Activated naive CD8-positive, alpha-beta T cell treated with anti-CD3 and anti-CD28 coated beads, Interleukin-2, amount 50 U/mL, for 24 hours (primary cell): Measurements from ENCODE around the gene FLT1.

ENCODE experiments used
- ATAC-seq: fragments of 150-1000 bp; cut with Tn5 transposase; one replicate; pipeline ENCODE4 v1.10.0; 2021
- DNase-seq: peaks from one replicate; pipeline ENCODE4 v3.0.0; 2021
- H3K27ac Mint-ChIP-seq: one replicate; pipeline ENCODE4 v1.8.0; 2021; ENCODE audit warnings: mild to moderate bottlenecking, mixed read lengths
- H3K27me3 Mint-ChIP-seq: one replicate; pipeline ENCODE4 v1.8.0; 2021; ENCODE audit warnings: mixed read lengths
- H3K36me3 Mint-ChIP-seq: one replicate; pipeline ENCODE4 v1.8.0; 2021; ENCODE audit warnings: low read depth, mixed read lengths
- H3K4me1 Mint-ChIP-seq: one replicate; pipeline ENCODE4 v1.8.0; 2021; ENCODE audit warnings: mixed read lengths
- H3K4me3 Mint-ChIP-seq: one replicate; pipeline ENCODE4 v1.8.0; 2021; ENCODE audit warnings: mild to moderate bottlenecking, moderate library complexity, mixed read lengths
- H3K9me3 Mint-ChIP-seq: one replicate; pipeline ENCODE4 v1.8.0; 2021; ENCODE audit warnings: mixed read lengths

The FLT1 gene

GRCh38 chr13:28533125-28533436 is 38.2 kb upstream of the FLT1 start:
- no peak for DNase-seq
- peaks cover 35% of the 10 kb centered on the region for H3K27me3 Mint-ChIP-seq

GRCh38 chr13:28532388-28533124 is 37.6 kb upstream of the FLT1 start:
- H3K27me3 Mint-ChIP-seq = peaks cover 39% of the 10 kb centered on the region
- H3K4me1 Mint-ChIP-seq = peaks cover 4% of the 10 kb centered on the region
- no peak overlapping the region for H3K27ac Mint-ChIP-seq
- DNase-seq = peak; percentile 25
- peak overlapping the region; percentile 59 for H3K4me3 Mint-ChIP-seq
- H3K9me3 Mint-ChIP-seq = no peaks in the 10 kb centered on the region
- no peaks in the 10 kb centered on the region for H3K36me3 Mint-ChIP-seq
- ATAC-seq = peak; percentile 38

More at GRCh38 chr13:28533125-28533436, 38.2 kb upstream of the FLT1 start:
- Mint-ChIP-seq H3K36me3 (no peaks in the 10 kb centered on the region), H3K4me1 (peaks cover 4% of the 10 kb centered on the region), H3K4me3 (peak overlapping the region; percentile 59), H3K9me3 (no peaks in the 10 kb centered on the region), H3K27ac (no peak overlapping the region)
- ATAC-seq = no peak

GRCh38 chr13:28531845-28532387 is 37.0 kb upstream of the FLT1 start:
- no peak overlapping the region for H3K27ac Mint-ChIP-seq
- H3K9me3 Mint-ChIP-seq = no peaks in the 10 kb centered on the region
- no peak overlapping the region for H3K4me3 Mint-ChIP-seq
- H3K4me1 Mint-ChIP-seq = peaks cover 4% of the 10 kb centered on the region
- no peaks in the 10 kb centered on the region for H3K36me3 Mint-ChIP-seq
- ATAC-seq (no peak), DNase-seq (no peak)
- H3K27me3 Mint-ChIP-seq = peaks cover 35% of the 10 kb centered on the region

GRCh38 chr13:28531077-28531844 is 36.3 kb upstream of the FLT1 start:
- H3K36me3 Mint-ChIP-seq = no peaks in the 10 kb centered on the region
- H3K27me3 Mint-ChIP-seq = peaks cover 34% of the 10 kb centered on the region
- H3K9me3 Mint-ChIP-seq = no peaks in the 10 kb centered on the region
- H3K4me1 Mint-ChIP-seq = peaks cover 4% of the 10 kb centered on the region
- ATAC-seq (no peak), DNase-seq (no peak)
- no peak overlapping the region for H3K4me3 Mint-ChIP-seq
- no peak overlapping the region for H3K27ac Mint-ChIP-seq

GRCh38 chr13:28530729-28531076 is 35.8 kb upstream of the FLT1 start:
- peaks cover 34% of the 10 kb centered on the region for H3K27me3 Mint-ChIP-seq
- H3K27ac Mint-ChIP-seq = no peak overlapping the region
- H3K36me3 Mint-ChIP-seq = no peaks in the 10 kb centered on the region
- no peak for ATAC-seq
- H3K9me3 Mint-ChIP-seq = no peaks in the 10 kb centered on the region
- peaks cover 4% of the 10 kb centered on the region for H3K4me1 Mint-ChIP-seq
- H3K4me3 Mint-ChIP-seq = no peak overlapping the region
- no peak for DNase-seq

- no peak overlapping the region for H3K4me3 Mint-ChIP-seq
- H3K27ac Mint-ChIP-seq = no peak overlapping the region
- peaks cover 38% of the 10 kb centered on the region for H3K27me3 Mint-ChIP-seq
- no peaks in the 10 kb centered on the region for H3K36me3 Mint-ChIP-seq
- DNase-seq = no peak
- no peaks in the 10 kb centered on the region for H3K9me3 Mint-ChIP-seq
- peaks cover 8% of the 10 kb centered on the region for H3K4me1 Mint-ChIP-seq
- no peak for ATAC-seq
Measured at GRCh38 chr13:28529836-28530235, 34.9 kb upstream of the FLT1 start.

GRCh38 chr13:28528848-28529247 is 33.9 kb upstream of the FLT1 start:
- Mint-ChIP-seq H3K36me3 (no peaks in the 10 kb centered on the region), H3K27me3 (peaks cover 35% of the 10 kb centered on the region), H3K27ac (no peak overlapping the region), H3K9me3 (no peaks in the 10 kb centered on the region), H3K4me3 (no peak overlapping the region), H3K4me1 (peaks cover 16% of the 10 kb centered on the region)
- ATAC-seq = no peak
- no peak for DNase-seq

- no peak overlapping the region for H3K27ac Mint-ChIP-seq
- peaks cover 30% of the 10 kb centered on the region for H3K27me3 Mint-ChIP-seq
Measured at GRCh38 chr13:28528388-28528787, 33.5 kb upstream of the FLT1 start.

GRCh38 chr13:28527629-28528028 is 32.7 kb upstream of the FLT1 start:
- no peaks in the 10 kb centered on the region for H3K36me3 Mint-ChIP-seq
- peaks cover 20% of the 10 kb centered on the region for H3K4me1 Mint-ChIP-seq
- H3K9me3 Mint-ChIP-seq = no peaks in the 10 kb centered on the region
- H3K4me3 Mint-ChIP-seq = no peak overlapping the region
- ATAC-seq (no peak), DNase-seq (no peak)
- peaks cover 24% of the 10 kb centered on the region for H3K27me3 Mint-ChIP-seq
- no peak overlapping the region for H3K27ac Mint-ChIP-seq

More at GRCh38 chr13:28528388-28528787, 33.5 kb upstream of the FLT1 start:
- Mint-ChIP-seq H3K36me3 (no peaks in the 10 kb centered on the region), H3K4me1 (peaks cover 17% of the 10 kb centered on the region), H3K4me3 (no peak overlapping the region), H3K9me3 (no peaks in the 10 kb centered on the region)
- ATAC-seq (no peak), DNase-seq (no peak)

GRCh38 chr13:28526876-28527275 is 31.9 kb upstream of the FLT1 start:
- H3K36me3 Mint-ChIP-seq = no peaks in the 10 kb centered on the region
- H3K4me1 Mint-ChIP-seq = peaks cover 21% of the 10 kb centered on the region
- no peaks in the 10 kb centered on the region for H3K9me3 Mint-ChIP-seq
- H3K27me3 Mint-ChIP-seq = peaks cover 24% of the 10 kb centered on the region
- H3K27ac Mint-ChIP-seq = no peak overlapping the region
- DNase-seq (no peak), ATAC-seq (no peak)
- H3K4me3 Mint-ChIP-seq = no peak overlapping the region

GRCh38 chr13:28522871-28523270 is 27.9 kb upstream of the FLT1 start:
- H3K27me3 Mint-ChIP-seq = peaks cover 24% of the 10 kb centered on the region

GRCh38 chr13:28513745-28514144 is 18.8 kb upstream of the FLT1 start:
- Mint-ChIP-seq H3K36me3 (no peaks in the 10 kb centered on the region), H3K27me3 (peaks cover 19% of the 10 kb centered on the region), H3K4me1 (no peaks in the 10 kb centered on the region), H3K9me3 (no peaks in the 10 kb centered on the region), H3K27ac (no peak overlapping the region), H3K4me3 (no peak overlapping the region)
- ATAC-seq (no peak), DNase-seq (no peak)

More at GRCh38 chr13:28522871-28523270, 27.9 kb upstream of the FLT1 start:
- Mint-ChIP-seq H3K27ac (no peak overlapping the region), H3K36me3 (no peaks in the 10 kb centered on the region), H3K4me1 (peaks cover 21% of the 10 kb centered on the region), H3K4me3 (no peak overlapping the region), H3K9me3 (no peaks in the 10 kb centered on the region)
- ATAC-seq (no peak), DNase-seq (no peak)

GRCh38 chr13:28510542-28510941 is 15.6 kb upstream of the FLT1 start:
- peaks cover 7% of the 10 kb centered on the region for H3K27me3 Mint-ChIP-seq
- ATAC-seq = no peak
- no peak for DNase-seq
- peaks cover 4% of the 10 kb centered on the region for H3K4me1 Mint-ChIP-seq
- no peaks in the 10 kb centered on the region for H3K36me3 Mint-ChIP-seq
- H3K4me3 Mint-ChIP-seq = no peak overlapping the region
- no peaks in the 10 kb centered on the region for H3K9me3 Mint-ChIP-seq
- H3K27ac Mint-ChIP-seq = no peak overlapping the region

GRCh38 chr13:28510066-28510465 is 15.1 kb upstream of the FLT1 start:
- Mint-ChIP-seq H3K9me3 (no peaks in the 10 kb centered on the region), H3K27ac (no peak overlapping the region), H3K4me3 (no peak overlapping the region), H3K4me1 (peaks cover 8% of the 10 kb centered on the region), H3K27me3 (peaks cover 7% of the 10 kb centered on the region), H3K36me3 (no peaks in the 10 kb centered on the region)
- DNase-seq (no peak), ATAC-seq (no peak)

- DNase-seq (no peak), ATAC-seq (peak; percentile 40)
- H3K36me3 Mint-ChIP-seq = no peaks in the 10 kb centered on the region
- no peak overlapping the region for H3K4me3 Mint-ChIP-seq
- no peaks in the 10 kb centered on the region for H3K9me3 Mint-ChIP-seq
- peak overlapping the region; percentile 11 for H3K27ac Mint-ChIP-seq
- H3K4me1 Mint-ChIP-seq = peaks cover 8% of the 10 kb centered on the region
- H3K27me3 Mint-ChIP-seq = peaks cover 3% of the 10 kb centered on the region
Measured at GRCh38 chr13:28505543-28506135, 10.7 kb upstream of the FLT1 start.
